SH-SY5Y (cell line): ENCODE results near the gene PAX2.

Source experiments
- GATA2 ChIP-seq: IDR thresholded peaks from 2 replicates; pipeline ENCODE4 v1.6.1; 2011; ENCODE audit warnings: mild to moderate bottlenecking, low read depth, low read length
- GATA3 ChIP-seq: IDR thresholded peaks from 2 replicates; pipeline ENCODE4 v1.6.1; 2011; ENCODE audit warnings: low read depth, mild to moderate bottlenecking, low read length, moderate library complexity

- TF ChIP-seq GATA2 (no peak), GATA3 (no peak)
Observed at GRCh38 chr10:100737355-100738054, 7.9 kb upstream of the PAX2 start.
